LNCaP clone FGC (cell line): ENCODE results near the gene TLCD4.
"Not testable (repeated sequence)": the region's sequence is repeated elsewhere in the genome, so short reads cannot be mapped to it uniquely, and the experiment has no call there.

Experiments
- DNase-seq: peaks from one replicate; pipeline ENCODE4 v3.0.0-alpha.2; 2011; ENCODE audit warnings: low read depth
- H3K4me3 ChIP-seq: 2 replicates; pipeline ENCODE4 v1.5.1; 2011; ENCODE audit warnings: mild to moderate bottlenecking, low read depth, low read length, control low read depth
- TF ChIP-seq, protein P1 (sequence below): IDR thresholded peaks from 2 replicates; pipeline ENCODE4 v1.5.1; 2012; ENCODE audit warnings: mild to moderate bottlenecking; ENCODE audit not compliant: control insufficient read depth, insufficient read depth; ENCODE audit errors: extremely low read depth

Gene TLCD4

DNA sequence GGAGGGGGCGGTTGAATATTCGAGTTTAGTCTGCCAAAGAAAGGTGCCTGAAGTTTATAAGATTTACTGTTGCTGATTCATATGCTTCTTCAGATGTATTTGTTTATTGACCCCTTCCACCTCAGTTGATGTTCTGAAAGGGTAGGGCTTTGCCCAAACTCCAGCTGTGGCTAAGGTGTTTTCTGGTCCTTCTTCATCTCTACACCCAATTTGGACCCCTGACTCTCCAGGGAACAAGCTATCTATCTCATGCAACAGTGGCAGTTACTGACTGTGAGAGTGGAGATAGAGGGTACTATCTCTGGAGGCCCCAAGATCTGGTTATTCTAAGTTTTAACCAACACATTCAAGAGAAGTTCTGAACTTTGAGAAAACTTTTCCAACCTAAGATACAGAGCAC is 31.8 kb upstream of the TLCD4 start:
- TF ChIP-seq, protein P1, sequence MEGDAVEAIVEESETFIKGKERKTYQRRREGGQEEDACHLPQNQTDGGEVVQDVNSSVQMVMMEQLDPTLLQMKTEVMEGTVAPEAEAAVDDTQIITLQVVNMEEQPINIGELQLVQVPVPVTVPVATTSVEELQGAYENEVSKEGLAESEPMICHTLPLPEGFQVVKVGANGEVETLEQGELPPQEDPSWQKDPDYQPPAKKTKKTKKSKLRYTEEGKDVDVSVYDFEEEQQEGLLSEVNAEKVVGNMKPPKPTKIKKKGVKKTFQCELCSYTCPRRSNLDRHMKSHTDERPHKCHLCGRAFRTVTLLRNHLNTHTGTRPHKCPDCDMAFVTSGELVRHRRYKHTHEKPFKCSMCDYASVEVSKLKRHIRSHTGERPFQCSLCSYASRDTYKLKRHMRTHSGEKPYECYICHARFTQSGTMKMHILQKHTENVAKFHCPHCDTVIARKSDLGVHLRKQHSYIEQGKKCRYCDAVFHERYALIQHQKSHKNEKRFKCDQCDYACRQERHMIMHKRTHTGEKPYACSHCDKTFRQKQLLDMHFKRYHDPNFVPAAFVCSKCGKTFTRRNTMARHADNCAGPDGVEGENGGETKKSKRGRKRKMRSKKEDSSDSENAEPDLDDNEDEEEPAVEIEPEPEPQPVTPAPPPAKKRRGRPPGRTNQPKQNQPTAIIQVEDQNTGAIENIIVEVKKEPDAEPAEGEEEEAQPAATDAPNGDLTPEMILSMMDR = no peak
- no peak for DNase-seq
- no peak overlapping the region for H3K4me3 ChIP-seq

DNA sequence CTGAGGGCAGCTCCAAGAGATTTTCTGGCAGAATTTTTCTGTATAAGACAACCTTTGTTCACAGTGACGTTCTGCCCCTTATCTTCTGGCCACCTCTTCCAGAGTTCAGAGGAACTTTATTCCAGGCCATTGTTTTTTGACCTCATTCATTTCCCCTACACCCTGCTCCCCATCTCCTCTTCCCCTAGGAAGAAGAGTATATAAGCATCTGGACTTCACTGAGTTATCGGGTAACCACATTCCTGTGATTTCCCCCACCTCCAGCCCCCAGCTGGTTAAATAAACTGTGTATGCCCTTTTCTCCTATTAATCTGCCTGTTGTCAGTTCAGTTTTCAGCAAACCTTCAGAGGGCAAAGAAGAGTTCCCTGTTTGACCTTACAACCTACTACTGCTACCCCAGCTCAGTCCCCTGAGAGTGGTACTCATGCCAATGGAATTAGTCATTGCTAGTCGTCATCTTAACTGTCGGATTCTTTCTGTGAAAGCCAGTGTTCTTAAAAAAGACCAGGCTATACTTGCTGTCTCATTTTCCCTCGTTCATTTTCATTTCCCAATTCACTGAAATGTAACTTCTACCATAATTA is 30.1 kb upstream of the TLCD4 start:
- TF ChIP-seq, protein P1 = no peak
- no peak for DNase-seq
- H3K4me3 ChIP-seq = no peak overlapping the region

DNA sequence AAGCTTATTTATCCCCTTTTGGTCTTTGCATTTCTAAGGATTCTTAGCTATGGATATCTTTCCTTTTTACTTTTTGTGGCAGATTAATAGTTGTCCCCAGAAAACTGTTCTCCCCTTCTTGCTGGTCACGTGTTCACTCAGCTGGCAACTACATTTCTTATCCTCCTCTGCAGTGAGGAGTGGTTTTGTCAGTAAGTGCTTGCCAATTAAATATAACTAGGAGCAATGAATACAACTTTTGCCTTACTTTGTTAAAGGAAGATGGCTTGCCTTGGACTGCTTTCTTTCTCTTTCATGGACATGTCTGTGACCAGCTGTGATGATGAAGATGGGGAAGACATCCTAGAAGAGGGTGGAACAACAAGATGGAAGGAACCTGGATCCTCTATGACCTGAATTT is 28.9 kb upstream of the TLCD4 start:
- TF ChIP-seq, protein P1 = no peak
- no peak overlapping the region for H3K4me3 ChIP-seq
- no peak for DNase-seq

DNA sequence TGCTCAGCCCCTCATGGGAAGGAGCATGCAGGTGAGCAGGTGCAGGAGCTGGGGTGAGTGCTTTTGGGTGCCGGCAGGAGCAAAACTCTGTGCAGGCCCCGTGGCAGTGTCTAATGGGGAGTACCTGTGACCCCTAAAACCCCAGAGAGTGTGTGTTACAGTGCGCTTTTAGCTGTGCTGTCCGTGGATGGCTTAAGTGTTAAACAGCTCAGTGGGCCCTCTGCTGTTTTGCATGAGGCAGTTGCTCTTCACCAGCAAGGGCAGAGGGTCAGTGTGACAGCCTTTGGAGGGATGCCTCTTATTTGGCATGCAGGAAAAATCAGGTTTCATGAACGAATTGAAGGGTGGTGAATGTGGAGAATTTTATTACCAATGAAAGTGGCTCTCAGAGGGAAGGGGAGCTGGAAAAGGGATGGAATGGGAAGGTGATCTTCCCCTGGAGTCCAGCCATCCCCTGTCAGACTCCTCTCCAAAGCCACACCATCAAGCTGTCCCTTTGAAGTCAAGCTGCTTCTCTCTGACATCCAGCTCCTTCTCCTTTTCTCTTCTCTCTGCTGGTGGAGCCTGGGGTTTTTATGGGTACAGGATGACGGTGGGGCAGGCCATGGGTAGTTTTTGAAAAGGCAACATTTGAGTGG is 27.4 kb upstream of the TLCD4 start:
- no peak overlapping the region for H3K4me3 ChIP-seq
- TF ChIP-seq, protein P1 = no peak
- no peak for DNase-seq

DNA sequence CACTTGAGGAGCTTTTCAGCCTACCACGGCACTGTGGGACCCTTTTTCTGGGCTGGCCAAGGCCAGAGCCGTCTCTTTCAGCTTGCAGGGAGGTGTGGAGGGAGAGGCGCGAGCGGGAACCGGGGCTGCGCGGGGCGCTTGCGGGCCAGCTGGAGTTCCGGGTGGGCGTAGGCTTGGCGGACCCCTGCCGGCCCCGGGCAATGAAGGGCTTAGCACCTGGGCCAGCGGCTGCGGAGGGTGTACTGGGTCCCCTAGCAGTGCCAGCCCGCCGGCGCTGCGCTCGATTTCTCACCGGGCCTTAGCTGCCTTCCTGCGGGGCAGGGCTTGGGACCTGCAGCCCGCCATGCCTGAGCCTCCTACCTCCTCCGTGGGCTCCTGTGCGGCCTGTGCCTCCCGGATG is 25.9 kb upstream of the TLCD4 start:
- not testable (repeated sequence) for H3K4me3 ChIP-seq, DNase-seq

DNA sequence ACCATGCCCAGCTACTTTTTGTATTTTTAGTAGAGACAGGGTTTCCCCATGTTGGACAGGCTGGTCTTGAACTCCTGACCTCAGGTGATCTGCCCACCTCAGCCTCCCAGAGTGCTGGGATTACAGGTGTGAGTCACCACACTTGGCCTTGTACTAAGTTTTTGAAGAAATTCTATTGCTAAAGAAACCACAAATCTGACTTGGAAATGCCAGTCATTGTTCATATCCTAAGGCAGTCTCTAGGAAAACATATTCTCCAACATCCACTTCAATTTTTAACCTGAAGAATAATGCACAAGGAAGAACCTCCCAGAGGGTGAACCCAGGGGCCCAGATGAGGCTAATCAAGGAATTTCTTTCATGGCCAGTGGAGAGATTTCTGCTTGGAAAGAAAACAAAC is 24.3 kb upstream of the TLCD4 start:
- H3K4me3 ChIP-seq, DNase-seq: not testable (repeated sequence)

DNA sequence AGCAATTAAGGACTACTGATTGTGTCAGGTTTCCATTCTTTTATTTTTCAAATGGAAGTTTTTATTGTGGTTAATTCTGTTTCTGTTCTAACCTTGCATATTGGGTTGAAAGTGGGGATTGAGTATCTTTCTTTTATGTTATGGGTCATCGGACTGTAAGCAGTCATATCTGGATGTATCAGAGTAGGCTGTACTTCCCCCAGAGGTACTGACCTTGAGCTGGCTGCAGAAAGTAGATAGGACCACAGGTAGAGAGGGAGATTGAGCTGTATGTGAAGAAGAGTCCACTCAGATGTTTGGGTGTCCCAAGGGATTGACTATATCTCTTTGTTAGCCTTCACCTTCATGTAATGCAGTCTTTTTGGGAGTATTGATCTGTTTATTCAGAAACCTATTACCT is 23.9 kb upstream of the TLCD4 start:
- no peak overlapping the region for H3K4me3 ChIP-seq
- TF ChIP-seq, protein P1 = no peak
- no peak for DNase-seq

DNA sequence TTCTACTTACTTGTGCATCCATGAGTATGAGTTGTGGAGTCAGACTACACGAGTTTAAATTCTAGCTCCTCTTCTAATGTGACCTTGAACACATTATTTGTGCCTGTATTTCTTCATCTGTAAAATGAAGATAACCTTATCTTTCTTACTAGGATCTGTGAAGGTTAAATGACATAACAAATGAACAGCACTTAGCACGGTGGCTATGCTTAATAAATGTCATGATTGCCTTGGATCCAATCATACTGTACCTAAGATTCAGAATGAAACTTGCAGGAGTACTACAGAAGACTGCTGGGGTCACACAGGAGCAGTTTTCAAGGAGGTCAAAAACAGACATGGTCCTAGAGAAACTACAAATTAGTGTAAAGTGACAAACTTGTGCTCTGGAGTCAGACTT is 22.2 kb upstream of the TLCD4 start:
- H3K4me3 ChIP-seq = no peak overlapping the region
- no peak for DNase-seq
- TF ChIP-seq, protein P1 = no peak
